HG03457 (cell line): ENCODE measurements around the gene VTCN1.
"Not testable (repeated sequence)": the region's sequence is repeated elsewhere in the genome, so short reads cannot be mapped to it uniquely, and the experiment has no call there.

Source experiments
- ATAC-seq: cut with Tn5 transposase; IDR thresholded peaks from one replicate; pipeline ENCODE4 v1.9.1; 2021; ENCODE audit warnings: moderate number of reproducible peaks; ENCODE audit not compliant: unreplicated experiment

The VTCN1 gene, protein sequence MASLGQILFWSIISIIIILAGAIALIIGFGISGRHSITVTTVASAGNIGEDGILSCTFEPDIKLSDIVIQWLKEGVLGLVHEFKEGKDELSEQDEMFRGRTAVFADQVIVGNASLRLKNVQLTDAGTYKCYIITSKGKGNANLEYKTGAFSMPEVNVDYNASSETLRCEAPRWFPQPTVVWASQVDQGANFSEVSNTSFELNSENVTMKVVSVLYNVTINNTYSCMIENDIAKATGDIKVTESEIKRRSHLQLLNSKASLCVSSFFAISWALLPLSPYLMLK

DNA sequence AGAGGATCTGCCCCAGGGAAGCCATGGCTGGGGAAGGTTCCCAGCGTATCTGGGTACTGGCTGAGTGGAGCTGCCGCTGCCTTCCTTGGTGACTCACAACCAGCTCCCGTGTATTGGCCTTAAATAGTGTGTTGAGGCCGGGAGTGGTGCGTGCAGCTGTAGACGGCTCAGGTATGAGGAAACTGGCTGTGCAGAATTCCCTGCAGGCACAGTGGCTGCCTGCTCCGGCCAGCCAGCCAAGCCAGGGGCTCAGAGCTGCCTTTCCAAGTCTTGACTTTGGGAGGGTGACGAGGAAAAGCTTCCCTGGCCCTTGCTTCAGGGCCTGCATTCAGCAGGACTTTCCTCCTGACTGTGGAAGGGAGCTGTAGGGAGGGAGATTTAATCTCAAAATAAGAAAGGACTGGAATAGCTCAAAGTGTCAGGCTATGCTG, at the start of gene VTCN1:
TSS of gene VTCN1 (minus strand) at position 97 of the 431 bp plus-strand sequence. CDS start at position 25, 72 bp downstream.
- ATAC-seq, result no peak

DNA sequence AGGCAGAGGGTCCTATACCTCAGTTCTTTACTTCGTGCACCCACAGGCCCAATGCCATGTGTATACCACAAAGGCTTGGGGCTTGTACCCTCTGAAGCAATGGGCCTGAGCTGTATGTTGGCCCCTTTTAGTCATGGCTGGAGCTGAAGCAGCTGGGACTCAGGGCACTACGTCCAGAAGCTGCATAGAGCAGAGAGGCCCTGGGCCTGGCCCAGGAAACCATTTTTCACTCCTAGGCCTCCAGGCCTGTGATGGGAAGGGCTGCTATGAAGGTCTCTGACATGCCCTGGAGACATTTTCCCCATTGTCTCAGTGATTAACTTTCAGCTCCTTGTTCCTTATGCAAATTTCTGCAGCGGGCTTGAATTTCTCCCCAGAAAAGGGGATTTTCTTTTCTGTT, 48.1 kb upstream of the VTCN1 start:
- no peak for ATAC-seq

DNA sequence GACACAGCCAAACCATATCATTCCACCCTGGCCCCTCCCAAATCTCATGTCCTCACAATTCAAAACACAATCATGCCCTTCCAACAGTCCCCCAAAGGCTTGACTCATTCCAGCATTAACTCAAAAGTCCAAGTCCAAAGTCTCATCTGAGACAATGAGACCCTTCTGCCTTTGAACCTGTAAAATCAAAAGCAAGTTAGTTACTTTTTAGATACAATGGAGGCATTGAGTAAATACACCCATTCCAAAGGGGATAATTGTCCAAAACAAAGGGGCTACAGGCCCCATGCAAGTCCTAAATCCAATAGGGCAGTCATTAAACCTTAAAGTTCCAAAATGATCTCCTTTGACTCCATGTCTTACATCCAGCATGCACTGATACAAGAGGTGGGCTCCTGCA, 47.3 kb upstream of the VTCN1 start:
- not testable (repeated sequence) for ATAC-seq

DNA sequence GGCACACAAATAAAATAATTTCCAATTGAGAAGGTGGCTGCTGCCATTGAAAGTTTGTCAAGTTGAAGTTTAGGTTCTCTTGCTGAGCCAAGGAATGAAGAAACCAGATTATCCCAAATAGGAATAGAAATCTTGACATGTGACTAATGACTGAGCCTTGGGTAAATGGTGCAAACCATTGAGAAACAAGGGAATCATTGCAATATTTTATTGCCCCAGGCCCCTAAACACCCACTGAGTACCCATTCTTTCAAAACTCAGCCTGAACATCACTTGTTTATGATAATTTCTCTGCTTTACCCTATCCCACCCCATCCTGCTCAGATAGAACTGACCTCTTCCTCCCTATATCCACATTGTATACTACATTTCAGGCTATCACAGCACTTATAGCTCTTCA, 46.6 kb upstream of the VTCN1 start:
- ATAC-seq, result no peak

DNA sequence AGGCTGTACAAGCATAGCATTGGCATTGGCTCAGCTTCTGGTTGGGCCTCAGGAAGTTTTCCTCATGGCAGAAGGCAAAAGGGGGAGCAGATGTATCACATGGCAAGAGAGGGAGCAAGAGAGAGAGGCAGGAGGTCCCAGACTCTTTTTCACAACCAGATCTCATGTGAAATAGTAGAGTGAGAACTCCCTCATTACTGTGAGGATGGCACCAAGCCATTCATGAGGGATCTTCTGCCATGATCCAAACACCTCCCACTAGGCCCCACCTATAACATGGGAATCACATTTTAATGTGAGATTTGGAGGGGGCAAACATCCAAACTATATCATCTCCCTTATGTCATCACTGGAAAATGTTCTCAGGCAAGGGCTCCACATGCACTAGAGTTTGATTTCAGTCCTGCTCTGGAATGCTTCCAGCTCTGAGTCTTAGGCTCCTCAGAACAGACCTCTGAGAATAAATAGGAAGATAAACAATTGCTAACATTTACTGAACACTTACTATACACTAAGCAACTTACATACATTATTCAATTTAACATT, 39.4 kb upstream of the VTCN1 start:
- ATAC-seq, result no peak

DNA sequence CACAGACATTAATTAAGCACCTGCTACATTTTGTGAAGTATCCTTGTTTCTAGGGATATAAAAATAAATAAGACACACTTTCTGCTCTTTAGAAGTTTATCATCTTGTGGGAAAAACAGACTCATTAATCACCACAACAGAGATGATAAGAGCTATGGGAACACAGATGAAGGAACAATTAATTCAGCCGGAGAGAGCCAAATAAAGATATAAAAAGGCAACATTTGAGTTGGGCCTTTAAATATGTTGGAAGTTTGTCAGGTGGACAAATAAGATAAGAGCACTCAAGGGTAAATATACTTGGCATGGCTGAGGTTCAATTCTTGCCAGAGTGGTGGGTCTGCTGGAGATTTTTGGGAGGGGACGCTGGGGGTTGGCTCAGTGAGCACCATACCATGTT, 34.2 kb upstream of the VTCN1 start:
- no peak for ATAC-seq

DNA sequence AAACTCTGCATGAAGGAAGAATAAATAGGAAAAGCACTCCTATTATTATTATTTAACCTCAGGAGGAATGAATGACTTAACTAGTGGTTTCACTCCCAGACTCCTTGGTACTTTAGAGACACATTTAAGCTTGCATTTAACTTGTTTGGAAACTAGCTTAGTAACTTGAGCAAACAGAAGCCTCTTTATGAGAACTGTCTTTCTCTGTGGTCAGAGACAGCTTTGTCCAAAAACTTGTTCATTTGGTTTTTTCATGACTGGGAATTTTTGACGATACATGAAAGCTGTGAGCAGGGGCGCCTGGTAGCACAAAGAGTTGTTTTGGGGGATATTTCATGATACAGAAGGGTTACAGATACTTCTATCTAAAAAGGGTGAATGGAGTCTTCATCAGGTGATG, 33.6 kb upstream of the VTCN1 start:
- ATAC-seq, result no peak

DNA sequence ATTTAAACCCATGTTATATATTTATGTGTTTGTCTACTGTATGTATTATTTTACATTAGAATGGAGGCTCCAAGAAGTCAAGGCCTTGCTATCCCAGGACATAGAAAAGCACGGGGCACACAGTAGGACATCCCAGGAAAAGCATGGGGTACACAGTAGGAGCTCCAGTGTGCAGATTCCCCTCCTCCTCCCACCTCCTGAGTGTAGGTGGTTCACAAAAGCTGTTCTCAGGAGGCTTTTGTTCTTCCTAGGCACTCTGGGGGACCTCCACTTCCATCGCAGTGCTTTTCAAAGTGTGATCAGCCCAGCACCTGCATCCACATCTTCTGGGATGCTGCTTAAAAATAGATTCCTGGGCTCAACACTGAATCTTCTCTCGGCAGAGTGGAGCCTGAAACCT, 30.8 kb upstream of the VTCN1 start:
- no peak for ATAC-seq

DNA sequence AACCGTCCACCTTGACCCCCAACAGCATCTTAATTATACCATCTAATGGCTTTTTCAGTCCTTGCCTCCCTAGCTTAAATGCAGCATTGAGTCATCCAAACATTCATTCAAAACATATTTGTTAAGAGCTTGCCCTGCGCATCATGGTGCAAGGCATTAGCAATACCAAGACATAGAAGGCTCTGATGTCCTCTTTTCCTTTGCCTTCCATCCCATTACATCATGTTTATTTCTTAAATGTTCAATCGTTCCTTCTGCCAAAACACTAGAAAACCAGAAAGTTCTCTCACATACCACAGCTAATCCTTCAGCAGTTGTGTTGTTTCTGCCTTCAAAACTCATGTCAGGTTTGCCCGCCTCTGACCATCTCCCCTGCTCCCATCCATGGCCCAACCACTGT, 29.8 kb upstream of the VTCN1 start:
- ATAC-seq, result no peak

DNA sequence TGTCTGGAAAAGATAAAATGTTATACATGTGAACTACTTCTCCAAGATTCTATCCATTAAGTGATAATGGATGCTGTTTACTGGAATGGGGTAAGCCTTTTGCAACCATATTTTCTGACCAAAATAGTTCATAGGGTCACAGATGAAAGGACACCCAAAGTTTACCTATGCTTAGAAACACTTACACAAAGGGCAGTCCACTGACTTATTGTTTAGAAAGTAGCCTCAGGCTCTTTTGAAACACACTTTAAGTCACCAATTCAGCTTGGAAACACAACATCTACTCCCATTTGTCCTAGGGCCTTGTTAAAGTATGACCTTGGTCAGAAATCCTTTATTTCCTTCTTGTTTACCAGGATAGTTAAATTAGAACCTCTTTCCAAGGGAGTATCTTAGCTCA, 28.7 kb upstream of the VTCN1 start:
- ATAC-seq, result no peak

DNA sequence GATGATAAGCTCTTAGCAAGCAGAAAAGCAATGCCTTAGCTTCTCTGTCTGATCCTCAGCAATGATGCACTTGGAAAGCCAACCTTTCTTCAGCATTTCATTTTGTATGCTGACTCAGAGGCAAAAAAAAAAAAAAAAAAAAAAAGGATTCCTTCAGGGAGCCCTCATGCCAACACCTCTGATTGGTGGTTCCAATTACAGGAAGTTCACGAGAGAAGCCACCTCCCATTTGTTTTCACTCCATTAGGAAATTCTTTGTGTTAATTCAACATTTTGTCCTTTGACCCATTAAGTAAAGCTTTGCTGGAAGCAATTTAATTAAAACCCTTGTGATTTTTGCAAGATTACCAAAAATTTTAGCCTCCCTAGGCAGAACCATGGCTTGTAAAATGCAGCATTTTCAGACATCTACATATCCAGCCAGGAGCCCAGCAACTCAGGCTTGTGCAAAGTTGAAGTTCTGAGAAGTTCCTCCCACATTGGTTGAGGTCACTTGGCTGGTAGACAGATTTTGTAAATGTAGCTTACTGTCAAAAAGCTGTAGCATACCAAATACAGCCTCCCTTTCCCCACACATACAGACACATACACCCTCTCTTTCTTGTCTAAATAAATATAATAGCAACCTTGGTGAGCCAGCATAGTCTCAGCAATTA, 27.1 kb upstream of the VTCN1 start:
- no peak for ATAC-seq

DNA sequence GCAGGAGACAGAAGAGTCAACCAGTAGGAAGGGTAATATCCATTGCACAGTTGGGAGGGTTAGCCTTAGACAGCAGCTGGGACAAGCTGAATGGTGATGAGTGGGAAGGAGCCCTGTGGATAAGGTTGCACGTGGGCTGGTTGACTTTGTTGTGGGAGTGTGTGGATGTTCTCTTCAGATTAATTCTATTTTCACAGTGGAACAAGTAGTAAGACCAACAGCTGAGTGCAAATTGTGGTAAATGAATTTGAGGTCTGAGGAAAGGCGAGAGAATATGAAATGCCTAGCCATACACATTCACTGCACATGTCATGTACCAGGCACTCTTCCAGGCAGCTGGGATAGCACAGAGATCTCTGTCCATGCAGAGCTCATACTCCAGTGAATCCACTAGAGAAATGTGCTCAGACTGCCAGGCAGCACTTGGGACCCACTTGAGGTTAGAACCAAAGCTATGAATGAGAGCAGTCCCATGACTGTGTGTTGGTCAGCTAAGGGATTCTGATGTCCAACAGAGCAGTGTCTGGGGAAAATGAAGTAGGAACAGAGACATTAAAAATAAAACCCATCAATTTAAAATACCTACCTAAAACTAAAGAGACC, 25.2 kb upstream of the VTCN1 start:
- ATAC-seq, result no peak

DNA sequence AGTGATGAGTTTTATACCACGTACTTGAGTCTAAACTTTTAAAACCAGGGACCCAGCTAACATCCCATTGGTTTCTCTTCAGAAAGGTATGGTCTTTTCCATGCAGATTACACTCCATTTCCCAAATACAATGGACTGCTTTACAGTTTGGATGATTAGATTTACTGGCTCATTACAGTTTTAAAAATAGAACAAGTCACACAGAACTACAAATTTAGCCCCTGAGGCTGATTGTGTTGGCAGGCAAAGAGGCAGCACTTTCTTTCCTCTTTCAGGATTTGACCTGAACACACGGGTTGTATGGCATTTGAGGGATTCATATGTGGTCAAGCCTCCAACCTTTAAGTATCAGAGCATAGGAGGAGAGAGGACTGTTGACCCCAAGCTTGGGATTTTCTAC, 21.8 kb upstream of the VTCN1 start:
- no peak for ATAC-seq

DNA sequence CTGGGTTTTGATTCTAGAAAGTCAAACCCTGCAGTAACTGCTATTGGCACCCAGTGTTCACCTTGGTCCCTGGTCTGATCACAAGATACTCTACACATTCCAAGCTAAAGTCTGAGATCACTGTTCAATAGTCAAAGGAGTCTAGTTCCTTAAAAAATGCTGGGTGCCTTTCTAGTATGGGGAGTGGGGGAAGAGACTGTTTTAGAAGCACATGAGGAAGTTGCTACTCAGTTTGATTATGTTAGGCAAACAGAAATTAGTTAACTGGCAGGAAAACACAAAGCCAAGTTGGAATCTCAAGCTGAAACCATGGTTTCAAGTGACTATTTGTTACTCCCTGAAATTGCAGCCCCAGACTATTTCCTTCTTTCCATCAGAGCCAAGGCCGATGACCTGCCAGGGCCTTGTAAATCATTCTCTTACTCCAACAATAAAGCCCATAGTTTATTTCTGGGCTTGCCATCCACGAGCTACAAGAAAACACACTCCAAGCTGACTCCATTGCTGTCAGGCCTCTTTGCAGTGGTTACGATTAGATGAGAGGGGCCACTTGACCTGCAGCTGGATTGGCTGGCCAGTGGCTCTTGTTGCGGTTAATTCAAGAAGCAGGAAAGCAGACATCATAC, 21.1 kb upstream of the VTCN1 start:
- no peak for ATAC-seq

DNA sequence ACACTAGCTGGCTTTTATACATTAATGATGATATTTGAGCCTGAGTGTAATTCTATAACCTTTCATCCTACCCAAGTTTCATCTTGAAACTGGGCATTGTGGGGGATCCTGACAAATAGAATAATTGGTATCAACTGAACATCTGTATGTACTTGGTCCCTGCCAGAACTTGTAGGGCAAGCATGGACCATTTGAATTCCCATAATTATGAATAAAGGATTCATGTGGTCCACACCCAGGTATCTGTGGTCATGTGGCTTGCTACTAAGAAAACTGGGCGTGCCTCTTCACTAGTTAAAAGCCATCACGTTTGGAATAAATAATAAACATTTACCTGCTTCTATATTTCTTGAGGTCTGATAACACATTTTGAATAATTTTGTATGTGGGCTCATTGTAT, 20.6 kb upstream of the VTCN1 start:
- ATAC-seq, result no peak

DNA sequence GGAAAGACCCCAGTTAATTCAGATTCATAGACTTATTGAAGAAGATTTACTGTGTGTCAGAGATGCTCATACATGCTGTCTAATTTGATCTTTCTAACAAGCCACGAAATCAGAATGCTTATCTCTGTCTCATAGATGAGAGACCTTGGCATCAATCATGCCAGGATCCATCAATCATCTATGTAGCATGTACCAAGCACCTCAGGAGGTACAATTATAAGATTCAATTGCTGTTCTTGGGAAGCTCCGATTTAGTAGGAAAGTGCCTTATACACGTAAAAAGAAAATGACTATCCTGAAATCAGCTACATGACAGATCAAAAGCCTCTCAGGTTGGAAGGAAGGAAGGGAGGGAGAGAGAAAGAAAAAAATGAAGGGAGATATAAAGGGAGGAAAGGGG, 18.5 kb upstream of the VTCN1 start:
- ATAC-seq, result no peak

DNA sequence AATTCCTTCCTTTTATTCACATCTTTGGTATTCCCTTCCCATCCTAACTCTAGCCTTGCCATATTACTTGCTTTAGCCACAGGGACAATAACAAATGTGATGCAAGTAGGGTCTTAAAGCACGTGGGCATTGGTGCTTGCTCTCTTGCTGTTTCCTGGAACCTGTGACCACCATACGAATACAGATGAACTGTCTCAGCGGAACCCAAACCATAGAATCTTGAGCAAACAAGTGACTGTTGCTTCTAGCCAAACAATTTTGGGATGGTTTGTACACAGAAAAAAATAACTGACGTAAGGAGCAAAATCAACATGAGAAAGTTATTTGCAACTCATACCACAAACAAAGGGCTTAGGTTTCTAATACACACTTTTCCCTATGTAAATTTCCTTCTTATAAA, 15.2 kb upstream of the VTCN1 start:
- ATAC-seq, result no peak

DNA sequence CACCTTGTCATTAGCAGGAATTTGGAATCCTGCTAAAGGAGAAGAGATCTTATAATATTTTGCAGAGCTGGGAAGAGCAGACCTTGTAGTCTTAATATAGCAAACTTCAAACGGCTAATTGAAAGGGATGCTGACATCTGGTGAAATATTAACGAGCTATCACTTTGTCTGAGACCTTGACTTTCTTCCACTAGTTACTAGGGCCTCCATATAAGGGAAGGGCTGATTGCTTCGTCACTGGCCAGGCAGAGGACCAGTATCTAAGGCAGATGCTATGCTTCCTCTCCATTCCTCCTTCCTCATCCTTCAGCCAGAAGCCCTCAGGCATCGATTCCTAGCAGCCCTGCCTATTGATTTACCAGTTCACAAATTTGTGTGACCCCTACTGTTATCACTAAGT, 6.0 kb upstream of the VTCN1 start:
- ATAC-seq, result no peak

DNA sequence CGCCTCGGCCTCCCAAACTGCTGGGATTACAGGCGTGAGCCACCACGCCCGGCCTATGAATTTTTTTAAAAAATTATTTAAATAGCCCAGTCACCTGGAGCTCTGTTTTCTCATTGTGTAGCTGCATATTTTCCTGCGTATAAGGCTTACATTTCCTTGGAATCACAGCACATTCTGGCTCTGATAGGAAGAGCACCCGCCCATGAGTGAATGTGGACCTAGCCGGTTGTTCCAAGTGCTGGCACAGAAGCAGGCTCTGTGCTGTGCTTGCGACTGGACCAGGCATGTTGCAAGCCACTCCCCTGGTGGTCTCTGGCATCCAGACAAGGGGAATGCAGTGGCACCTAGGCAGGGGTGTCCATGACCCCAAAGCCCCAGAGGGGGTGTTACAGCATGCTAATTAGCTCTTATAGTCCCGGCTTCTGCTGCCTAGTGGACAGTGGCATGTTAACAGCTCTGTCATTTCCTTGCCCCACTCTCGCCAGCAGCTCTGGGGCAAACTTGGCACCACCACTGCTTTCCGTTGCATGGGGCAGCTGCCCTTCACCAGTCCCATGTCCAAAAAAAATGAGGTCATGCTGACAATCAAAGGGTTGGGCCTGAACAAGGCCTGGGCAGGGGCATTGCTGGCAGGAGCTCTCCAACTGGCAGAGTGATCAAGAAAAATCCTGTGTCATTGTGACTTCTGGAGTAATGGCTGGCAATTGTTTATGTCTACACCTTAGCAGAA, 5.2 kb upstream of the VTCN1 start:
- no peak for ATAC-seq

DNA sequence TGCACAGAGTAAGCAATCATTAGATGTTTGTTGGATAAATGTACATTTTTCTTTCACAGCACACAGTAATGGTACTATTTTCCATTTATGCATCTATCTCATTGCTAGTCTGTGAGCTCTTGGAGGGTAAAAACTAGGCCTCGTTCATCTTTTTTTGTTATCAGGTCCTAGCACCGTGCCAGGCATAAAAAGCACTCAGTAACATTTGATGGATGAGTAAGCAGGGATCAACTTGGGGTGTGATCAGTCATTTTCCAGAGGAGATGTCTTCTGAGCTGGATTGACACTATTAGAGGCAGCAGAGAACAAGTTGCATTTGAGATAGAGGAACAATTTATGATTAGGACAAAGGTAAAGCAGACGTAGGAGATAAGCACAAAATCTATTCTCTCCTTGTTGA, 4.3 kb upstream of the VTCN1 start:
- ATAC-seq, result no peak

DNA sequence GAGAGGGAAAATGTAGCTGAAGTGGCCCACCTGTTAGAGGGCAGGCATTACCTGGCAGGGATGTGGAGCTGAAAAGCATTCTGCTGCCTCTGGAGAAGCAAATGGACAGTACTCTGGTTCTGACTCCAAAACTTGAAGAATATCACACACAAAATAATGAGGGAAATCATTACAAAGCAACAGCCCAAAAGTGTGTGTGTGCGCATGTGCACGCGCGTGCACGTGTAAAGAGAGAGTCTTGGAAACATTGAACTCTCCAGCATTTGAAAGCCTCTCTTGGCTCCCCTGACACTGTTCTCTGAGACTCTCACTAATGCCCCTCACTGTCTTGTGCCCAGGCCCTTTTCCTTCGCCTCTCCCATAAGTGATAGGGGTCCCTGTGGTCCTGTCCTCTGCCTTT, 2.3 kb upstream of the VTCN1 start:
- no peak for ATAC-seq
